ENCODE results near the gene MMP15. TPM values are rescaled to one million over a fixed set of nuclear protein-coding genes. Genes with fewer than 3 reads are reported as not detected.

Gene MMP15
- total RNA-seq: 0.18 TPM in 1 of 2 replicates, not detected in the other

DNA sequence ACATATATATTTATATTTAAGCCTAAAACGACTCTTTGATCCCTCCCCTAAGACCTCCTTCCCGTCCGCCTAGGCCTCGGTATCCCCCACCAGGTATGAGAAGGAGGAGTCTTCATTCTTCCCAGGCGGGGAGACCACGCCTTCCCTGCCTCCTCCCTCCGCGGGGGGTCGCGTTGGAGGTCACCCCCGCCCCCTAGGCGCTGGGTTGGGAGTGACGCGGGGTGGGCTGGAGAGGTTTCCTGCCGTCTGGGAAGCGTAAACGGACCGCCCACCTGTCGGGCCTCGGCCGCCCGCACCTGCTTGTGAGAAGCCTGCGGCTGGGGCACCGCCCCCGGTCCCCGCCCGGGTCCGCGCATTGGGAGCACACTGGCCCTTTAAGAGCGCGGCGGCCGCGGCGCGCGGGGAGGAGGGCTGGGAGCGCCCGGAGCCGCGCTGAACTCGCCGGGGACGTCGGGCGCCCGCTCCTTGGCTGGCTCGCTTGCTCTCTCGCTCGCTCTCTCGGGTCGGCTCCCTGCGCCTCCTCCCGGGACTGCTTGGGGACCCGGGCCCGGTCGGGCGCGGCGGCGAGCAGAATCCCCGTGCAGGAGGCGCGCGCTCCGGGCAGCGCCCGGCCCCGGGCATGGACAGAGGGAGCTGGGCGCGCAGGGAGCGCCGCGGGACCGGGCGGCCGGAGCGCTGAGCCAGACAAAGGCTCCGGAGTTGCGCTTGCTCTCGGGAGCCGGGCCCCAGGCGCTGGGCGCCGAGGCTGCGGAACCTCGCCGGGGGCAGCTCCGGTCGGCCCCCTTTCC lies at the start of gene MMP15:
TSS of gene MMP15 (plus strand) at position 404 of the 788 bp plus-strand sequence. CDS start 597 bp downstream, outside the sequence.

DNA sequence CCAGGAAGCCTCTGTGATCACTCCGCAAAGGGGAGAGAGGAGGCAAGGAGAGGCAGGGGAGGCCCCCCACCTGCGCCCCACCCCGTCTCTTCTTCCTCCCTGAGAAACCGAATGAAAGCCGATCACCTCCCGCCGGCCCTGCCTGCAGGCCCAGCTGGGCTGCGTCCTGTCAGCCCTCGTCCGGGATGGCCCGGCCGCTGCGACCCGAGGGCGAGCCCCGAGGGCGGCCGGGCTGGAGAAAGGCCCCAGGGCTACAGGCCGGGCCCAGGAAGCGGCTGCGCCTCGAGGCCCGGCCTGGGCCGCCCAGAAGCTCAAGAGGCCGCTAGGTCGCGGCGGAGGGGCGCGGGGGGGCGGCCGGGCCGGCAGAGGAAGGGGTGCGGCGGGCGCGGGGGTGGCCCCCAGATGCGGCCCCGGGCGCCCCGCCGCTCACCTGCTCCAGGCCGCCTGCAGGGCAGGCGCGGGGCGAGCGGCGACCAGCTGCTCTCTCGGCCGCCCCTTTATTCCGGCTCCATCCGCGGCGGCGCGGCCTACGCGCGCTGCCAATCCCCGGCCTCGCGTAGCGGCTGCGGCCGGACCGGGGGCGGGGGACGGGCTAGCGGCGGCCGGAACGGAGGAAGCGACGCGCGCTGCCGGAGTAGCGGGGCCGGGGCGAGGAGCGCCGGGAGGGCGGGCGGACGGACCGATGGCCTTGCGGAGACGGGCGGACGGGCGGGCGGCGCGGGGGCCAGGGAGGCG lies 25.4 kb upstream of the MMP15 start, which contains the start of gene ZNF319:
TSS of gene ZNF319 (minus strand) at position 702 of the 735 bp plus-strand sequence. CDS start 2,407 bp downstream, outside the sequence.

DNA sequence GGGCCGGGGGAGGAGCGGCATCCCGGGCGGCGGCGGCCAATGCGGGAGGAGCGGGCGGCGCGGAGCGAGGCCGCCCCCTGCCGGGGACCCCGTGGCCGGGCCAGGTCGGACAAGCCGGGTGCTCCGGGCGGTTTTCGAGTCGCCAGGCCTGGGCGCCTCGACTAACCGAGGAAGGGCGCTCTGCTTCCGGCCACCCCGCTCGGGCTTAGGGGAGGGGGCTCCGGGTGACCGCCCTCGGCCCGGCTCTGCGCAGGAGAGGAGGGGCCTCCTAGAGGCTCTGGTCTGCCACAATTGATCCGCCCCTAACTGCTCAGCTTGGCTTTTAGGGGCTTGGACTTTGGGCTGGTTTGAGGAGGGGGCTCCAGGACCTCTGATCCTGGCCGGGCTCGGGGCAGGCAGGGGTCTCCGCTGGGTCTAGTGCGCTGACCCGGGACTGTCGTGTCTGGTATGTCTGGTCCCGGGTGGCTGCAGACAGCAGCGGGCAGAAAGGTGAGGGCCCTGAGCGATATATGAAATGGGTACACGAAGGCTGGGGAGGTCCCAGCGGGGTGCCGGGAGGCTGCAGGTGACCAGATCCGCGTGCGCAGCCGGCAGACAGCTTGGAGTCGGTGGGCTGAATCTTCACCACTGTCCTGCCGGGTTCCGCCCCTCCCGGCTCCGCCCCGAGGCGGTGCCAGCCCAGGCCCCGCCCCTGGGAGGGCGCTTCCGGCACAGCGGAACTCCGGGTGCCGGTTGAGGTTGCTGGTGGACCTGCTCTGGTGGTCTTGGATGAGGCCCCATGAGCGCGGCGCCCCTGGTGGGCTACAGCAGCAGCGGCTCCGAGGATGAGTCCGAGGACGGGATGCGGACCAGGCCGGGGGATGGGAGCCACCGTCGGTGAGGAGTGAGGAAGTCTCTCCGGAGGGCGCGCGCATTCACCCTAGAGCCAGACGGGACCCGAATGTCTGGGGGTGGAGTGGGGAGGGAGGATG lies 24.6 kb upstream of the MMP15 start, which contains the start of gene USB1:
TSS of gene USB1 (plus strand) at position 702 of the 971 bp plus-strand sequence. CDS start at position 779, 77 bp downstream.

Other genes with a start within 250 kb of the MMP15 start
- 38.3 and 44.1 TPM in 2 replicates for gene KIFC3, start 223.3 kb upstream of the MMP15 start, total RNA-seq
- not detected in 2 replicates for gene CNGB1, start 54.6 kb upstream of the MMP15 start, total RNA-seq
- gene ZNF319, start 25.1 kb upstream of the MMP15 start, total RNA-seq: 3.0 and 4.9 TPM in 2 replicates
- 11.0 and 24.3 TPM in 2 replicates for gene USB1, start 24.3 kb upstream of the MMP15 start, total RNA-seq
- gene CFAP20, start 103.6 kb downstream of the MMP15 start, total RNA-seq: 23.1 and 52.6 TPM in 2 replicates
- gene CSNK2A2, start 172.4 kb downstream of the MMP15 start, total RNA-seq: 18.5 and 19.3 TPM in 2 replicates